Measurements from ENCODE around the gene SNX30.

SNX30 gene

GRCh38 chr9:112752334-112753125, 2.0 kb downstream of the SNX30 start:
- no peak for DNase-seq

GRCh38 chr9:112753725-112754124, 3.2 kb downstream of the SNX30 start:
- no peak for DNase-seq

- DNase-seq = no peak
Measured at GRCh38 chr9:112754578-112754977, 4.0 kb downstream of the SNX30 start.

GRCh38 chr9:112755016-112755427, 4.5 kb downstream of the SNX30 start:
- DNase-seq = no peak

GRCh38 chr9:112755675-112756074, 5.1 kb downstream of the SNX30 start:
- no peak for DNase-seq

- DNase-seq = no peak
Measured at GRCh38 chr9:112757282-112757883, 6.8 kb downstream of the SNX30 start.

GRCh38 chr9:112757940-112758339, 7.4 kb downstream of the SNX30 start:
- no peak for DNase-seq

GRCh38 chr9:112760821-112761220, 10.3 kb downstream of the SNX30 start:
- no peak for DNase-seq

- DNase-seq = no peak
Measured at GRCh38 chr9:112761912-112762655, 11.5 kb downstream of the SNX30 start.

GRCh38 chr9:112762726-112763518, 12.4 kb downstream of the SNX30 start:
- no peak for DNase-seq

- no peak for DNase-seq
Measured at GRCh38 chr9:112764344-112764743, 13.8 kb downstream of the SNX30 start.

- DNase-seq = no peak
Measured at GRCh38 chr9:112764837-112765236, 14.3 kb downstream of the SNX30 start.

GRCh38 chr9:112765281-112765680, 14.7 kb downstream of the SNX30 start:
- DNase-seq = no peak

GRCh38 chr9:112771359-112772214, 21.0 kb downstream of the SNX30 start:
- no peak for DNase-seq

- DNase-seq = no peak
Measured at GRCh38 chr9:112772215-112772509, 21.6 kb downstream of the SNX30 start.

- DNase-seq = no peak
Measured at GRCh38 chr9:112772551-112772950, 22.0 kb downstream of the SNX30 start.

- DNase-seq = no peak
Measured at GRCh38 chr9:112774006-112774996, 23.7 kb downstream of the SNX30 start.

- no peak for DNase-seq
Measured at GRCh38 chr9:112777914-112778313, 27.4 kb downstream of the SNX30 start.

GRCh38 chr9:112780450-112781036, 30.0 kb downstream of the SNX30 start:
- DNase-seq = no peak

GRCh38 chr9:112782218-112782617, 31.7 kb downstream of the SNX30 start:
- DNase-seq = no peak

- peak; percentile 66 for DNase-seq
Measured at GRCh38 chr9:112783551-112783954, 33.0 kb downstream of the SNX30 start.

All from SHP77 treated with DMSO at 0.1 percent for 48 hours (cell line).